Neural cell (in vitro differentiated cells): ENCODE data around the gene MRPL9. TPM values are rescaled to one million over a fixed set of nuclear protein-coding genes. Genes with fewer than 3 reads are reported as not detected.

ENCODE experiments used
- H2AFZ ChIP-seq: fragments of 200-600, 300-800 bp; sonication (generic), shearing (Covaris generic); 2 replicates; pipeline ENCODE4 v1.6.0; 2014; ENCODE audit warnings: low read depth, mild to moderate bottlenecking, antibody characterized with exemption, low read length, moderate library complexity
- H3F3A ChIP-seq: fragments of 200-600 bp; shearing (Covaris generic); 2 replicates; pipeline ENCODE4 v1.6.1; 2016; ENCODE audit warnings: mild to moderate bottlenecking, moderate library complexity, mixed read lengths, antibody characterized with exemption, low read length; ENCODE audit not compliant: insufficient read depth, poor library complexity, severe bottlenecking
- H3K27ac ChIP-seq: fragments of 200-600, 300-800 bp; sonication (generic), shearing (Covaris generic); 2 replicates; pipeline ENCODE4 v1.5.1; 2014; ENCODE audit warnings: mild to moderate bottlenecking, low read length, moderate library complexity
- H3K27me3 ChIP-seq: fragments of 300-800, 200-600 bp; sonication (generic), shearing (Covaris generic); 2 replicates; pipeline ENCODE4 v1.6.0; 2014; ENCODE audit warnings: mild to moderate bottlenecking, low read depth, low read length, moderate library complexity; ENCODE audit not compliant: insufficient read depth
- H3K36me3 ChIP-seq: fragments of 300-800, 200-600 bp; sonication (generic), shearing (Covaris generic); 2 replicates; pipeline ENCODE4 v1.5.1; 2014; ENCODE audit warnings: mild to moderate bottlenecking, antibody characterized with exemption, low read length, moderate library complexity; ENCODE audit not compliant: insufficient read depth
- H3K4me2 ChIP-seq: fragments of 300-800, 200-600 bp; sonication (generic), shearing (Covaris generic); 2 replicates; pipeline ENCODE4 v1.6.0; 2014; ENCODE audit warnings: mild to moderate bottlenecking, low read length
- H3K4me3 ChIP-seq: fragments of 300-800, 200-600 bp; sonication (generic), shearing (Covaris generic); 2 replicates; pipeline ENCODE4 v1.5.1; 2014; ENCODE audit warnings: mild to moderate bottlenecking, low read length, moderate library complexity
- H3K79me2 ChIP-seq: fragments of 200-600 bp; shearing (Covaris generic); replicated peaks from 2 replicates; pipeline ENCODE4 v1.6.0; 2014; ENCODE audit warnings: mild to moderate bottlenecking, low read length, moderate library complexity; ENCODE audit not compliant: insufficient read depth
- H3K9ac ChIP-seq: fragments of 300-800, 200-600 bp; sonication (generic), shearing (Covaris generic); 2 replicates; pipeline ENCODE4 v1.6.1; 2016; ENCODE audit warnings: mild to moderate bottlenecking, low read length, mixed read lengths
- H3K9me2 ChIP-seq: fragments of 200-600 bp; shearing (Covaris generic); 2 replicates; pipeline ENCODE4 v1.6.1; 2016; ENCODE audit warnings: mild to moderate bottlenecking, low read length, mixed read lengths; ENCODE audit not compliant: insufficient read depth
- H3K9me3 ChIP-seq: fragments of 200-600, 300-800 bp; sonication (generic), shearing (Covaris generic); 2 replicates; pipeline ENCODE4 v1.6.1; 2016; ENCODE audit warnings: mild to moderate bottlenecking, mixed run types, low read length, moderate library complexity, mixed read lengths
- H4K20me1 ChIP-seq: fragments of 200-600 bp; shearing (Covaris generic); 2 replicates; pipeline ENCODE4 v1.6.1; 2016; ENCODE audit warnings: mild to moderate bottlenecking, mixed run types; ENCODE audit not compliant: insufficient read depth
- CTCF ChIP-seq: fragments of 450-650 bp; IDR thresholded peaks from 2 replicates; pipeline ENCODE4 v1.5.1; 2014; ENCODE audit warnings: antibody characterized with exemption, mild to moderate bottlenecking, moderate library complexity; ENCODE audit not compliant: poor library complexity, severe bottlenecking
- EP300 ChIP-seq: fragments of 450-650 bp; conservative IDR thresholded peaks from 2 replicates; pipeline ENCODE4 v1.6.1; 2014; ENCODE audit warnings: antibody characterized with exemption, mild to moderate bottlenecking, moderate library complexity; ENCODE audit not compliant: poor library complexity, severe bottlenecking
- EZH2 ChIP-seq: fragments of 200-600, 300-800 bp; shearing (Covaris generic), sonication (generic); IDR thresholded peaks from 2 replicates; pipeline ENCODE4 v1.6.1; 2014; ENCODE audit warnings: antibody characterized with exemption, low read length, borderline replicate concordance, mild to moderate bottlenecking; ENCODE audit not compliant: insufficient read depth, poor library complexity, severe bottlenecking
- MXI1 ChIP-seq: fragments of 450-650 bp; conservative IDR thresholded peaks from 2 replicates; pipeline ENCODE4 v1.6.1; 2014; ENCODE audit warnings: antibody characterized with exemption, mild to moderate bottlenecking; ENCODE audit not compliant: poor library complexity, severe bottlenecking
- POLR2AphosphoS5 ChIP-seq: IDR thresholded peaks from 2 replicates; pipeline ENCODE4 v1.6.1; 2012
- RAD21 ChIP-seq: fragments of 450-650 bp; conservative IDR thresholded peaks from 2 replicates; pipeline ENCODE4 v1.6.1; 2014; ENCODE audit warnings: antibody characterized with exemption, mild to moderate bottlenecking, moderate library complexity
- REST ChIP-seq: IDR thresholded peaks from 2 replicates; pipeline ENCODE4 v1.6.1; 2012; ENCODE audit warnings: borderline replicate concordance
- SMC3 ChIP-seq: fragments of 450-650 bp; conservative IDR thresholded peaks from 2 replicates; pipeline ENCODE4 v1.6.1; 2014; ENCODE audit warnings: antibody characterized with exemption, mild to moderate bottlenecking, moderate library complexity; ENCODE audit not compliant: poor library complexity
- TAF1 ChIP-seq: IDR thresholded peaks from 2 replicates; pipeline ENCODE4 v1.6.1; 2012; ENCODE audit warnings: low read depth
- polyA plus RNA-seq: library from polyadenylated mRNA; depleted of rRNA; stranded (reverse); fragments of >200 nt; gene quantifications from 2 replicates; pipeline ENCODE4 v1.2.3, GENCODE V29; 2014

Gene MRPL9
- polyA plus RNA-seq, 1 donor from 2014 or later = 134 TPM

- no peaks in the 10 kb centered on the region for H3K9me2 ChIP-seq
- peak overlapping the region; percentile 47 for H3K4me2 ChIP-seq
- H3K27ac ChIP-seq = peak overlapping the region; percentile 72
- peak overlapping the region; percentile 70 for H3K9ac ChIP-seq
- no peak for TF ChIP-seq TAF1
- TF ChIP-seq MXI1 = peak; percentile 36
- no peak for TF ChIP-seq POLR2AphosphoS5
- no peak for TF ChIP-seq RAD21
- no peak for TF ChIP-seq SMC3
- no peak for TF ChIP-seq CTCF
- TF ChIP-seq EZH2 = no peak
- no peak for TF ChIP-seq EP300
- TF ChIP-seq REST = peak; percentile 37
- H3K36me3 ChIP-seq = no peaks in the 10 kb centered on the region
- peaks cover 22% of the 10 kb centered on the region for H3K79me2 ChIP-seq
- no peaks in the 10 kb centered on the region for H3K27me3 ChIP-seq
- H3K4me3 ChIP-seq = peak overlapping the region; percentile 85
- no peaks in the 10 kb centered on the region for H3K9me3 ChIP-seq
- peak overlapping the region; percentile 61 for H2AFZ ChIP-seq
- H3F3A ChIP-seq = no peaks in the 10 kb centered on the region
- H4K20me1 ChIP-seq = no peaks in the 10 kb centered on the region
Measured at GRCh38 chr1:151790940-151791651, 27.8 kb upstream of the MRPL9 start.

GRCh38 chr1:151790071-151790939 lies 27.0 kb upstream of the MRPL9 start, which contains the start of gene TDRKH:
Gene TDRKH (minus strand): TSS chr1:151790500. CDS start chr1:151783022, 7,478 bp downstream.
- no peaks in the 10 kb centered on the region for H3F3A ChIP-seq
- no peaks in the 10 kb centered on the region for H3K27me3 ChIP-seq
- H3K36me3 ChIP-seq = no peaks in the 10 kb centered on the region
- H3K9me3 ChIP-seq = no peaks in the 10 kb centered on the region
- H3K9me2 ChIP-seq = no peaks in the 10 kb centered on the region
- peak within 1 kb of the TSS; percentile 71 for H2AFZ ChIP-seq
- peak within 1 kb of the TSS; percentile 91 for H3K4me2 ChIP-seq
- peak; percentile 68 for TF ChIP-seq CTCF
- no peak for TF ChIP-seq EP300
- peak; percentile 89 for TF ChIP-seq POLR2AphosphoS5
- peak; percentile 48 for TF ChIP-seq REST
- TF ChIP-seq TAF1 = peak; percentile 92
- TF ChIP-seq RAD21 = peak; percentile 43
- peak; percentile 94 for TF ChIP-seq MXI1
- TF ChIP-seq EZH2 = no peak
- TF ChIP-seq SMC3 = peak; percentile 63
- H4K20me1 ChIP-seq = no peaks in the 10 kb centered on the region
- peak within 1 kb of the TSS; percentile 85 for H3K4me3 ChIP-seq
- H3K79me2 ChIP-seq = peaks cover 22% of the 10 kb centered on the region
- H3K9ac ChIP-seq = peak within 1 kb of the TSS; percentile 71
- peak within 1 kb of the TSS; percentile 78 for H3K27ac ChIP-seq
